ENCODE measurements around the gene BCL2L14. TPM values are rescaled to one million over a fixed set of nuclear protein-coding genes. Genes with fewer than 3 reads are reported as not detected.

The BCL2L14 gene
- total RNA-seq, 5 donors from 2014 or later (not counting 1 experiment from before 2014, with no cell fraction given) = 0.47 to 1.1 (median 0.77) TPM; not detected in 1

GRCh38 chr12:12069821-12070548, 754 bp upstream of the BCL2L14 start:
- POLR2A ChIA-PET = no interaction called here
- H3K27ac Mint-ChIP-seq = no peak overlapping the region
- ATAC-seq (replicated peaks in 1 of 4) (no peak), DNase-seq (no peak)
- 97% methylated on average over 10 of the region's 14 CpGs for WGBS (ENCODE audit: insufficient coverage)
- peak overlapping the region in 1 of 3 donors; percentile 72 for H3K4me3 Mint-ChIP-seq
- H3K27me3 Mint-ChIP-seq = peaks cover 0 to 2% of the 10 kb centered on the region in 2 donors
- H3K36me3 Mint-ChIP-seq = no peaks in the 10 kb centered on the region
- H3K4me3 ChIP-seq (ENCODE audit: control insufficient read depth in 1 of 2, extremely low read depth in 1 of 2, low read length in 1 of 2) = no peak overlapping the region
- no peaks in the 10 kb centered on the region for H3K9me3 Mint-ChIP-seq
- H3K27ac ChIP-seq (ENCODE audit: low read length) = no peak overlapping the region
- H3K4me1 ChIP-seq (ENCODE audit: control insufficient read depth in 1 of 2, extremely low read depth in 1 of 2, insufficient read depth in 2 of 2, low read length in 2 of 2) = peaks cover 0 to 18% of the 10 kb centered on the region in 2 experiments
- H3K9me3 ChIP-seq = no peaks in the 10 kb centered on the region
- no peaks in the 10 kb centered on the region for H3K36me3 ChIP-seq (ENCODE audit: control insufficient read depth in 2 of 2, extremely low read depth in 1 of 2, insufficient read depth in 1 of 2, low read length in 1 of 2)
- CTCF ChIA-PET = interaction anchor here in 1 of 2 donors (0.7 kb wide), 1 partner anchor 111 kb away, joined by 3 read pairs; no protein-coding TSS in a partner anchor
- H3K4me1 Mint-ChIP-seq = peaks cover 23 to 28% (median 24%) of the 10 kb centered on the region in 3 donors
- H3K27me3 ChIP-seq (replicated peaks in 1 of 2; ENCODE audit: control insufficient read depth in 2 of 2, extremely low read depth in 1 of 2, insufficient read depth in 2 of 2, low read length in 1 of 2) = peaks cover 0 to 4% of the 10 kb centered on the region in 2 experiments

- Mint-ChIP-seq H3K4me1 (peaks cover 23 to 28% (median 24%) of the 10 kb centered on the region in 3 donors), H3K36me3 (no peaks in the 10 kb centered on the region), H3K27ac (peak overlapping the region in 1 of 2 donors; percentile 85), H3K27me3 (peaks cover 2 to 7% of the 10 kb centered on the region in 2 donors), H3K4me3 (peak overlapping the region; percentile 69 to 78 (median 72)), H3K9me3 (no peaks in the 10 kb centered on the region)
- CTCF ChIA-PET = interaction anchor here in 1 of 2 donors (1.1 kb wide), 1 partner anchor 255 kb away, joined by 3 read pairs; no protein-coding TSS in a partner anchor
- H3K4me3 ChIP-seq (ENCODE audit: control insufficient read depth in 1 of 2, extremely low read depth in 1 of 2, low read length in 1 of 2) = peak overlapping the region in 1 of 2 donors; percentile 16
- H3K36me3 ChIP-seq (ENCODE audit: control insufficient read depth in 2 of 2, extremely low read depth in 1 of 2, insufficient read depth in 1 of 2, low read length in 1 of 2) = no peaks in the 10 kb centered on the region
- H3K27me3 ChIP-seq (replicated peaks in 1 of 2; ENCODE audit: control insufficient read depth in 2 of 2, extremely low read depth in 1 of 2, insufficient read depth in 2 of 2, low read length in 1 of 2) = peaks cover 0 to 9% of the 10 kb centered on the region in 2 experiments
- DNase-seq (peak in 31 of 35 experiments; percentile 1 to 55 (median 23)), ATAC-seq (replicated peaks in 1 of 4) (peak; percentile 74 to 85 (median 82))
- POLR2A ChIA-PET = interaction anchor here (0.5 to 0.7 kb wide), 2 partner anchors 89 to 651 kb away, joined by 3 to 4 read pairs; no protein-coding TSS in a partner anchor
- no peaks in the 10 kb centered on the region for H3K9me3 ChIP-seq
- H3K27ac ChIP-seq (ENCODE audit: low read length) = no peak overlapping the region
- 58% methylated on average over 18 of the region's 21 CpGs for WGBS (ENCODE audit: insufficient coverage)
- H3K4me1 ChIP-seq (ENCODE audit: control insufficient read depth in 1 of 2, extremely low read depth in 1 of 2, insufficient read depth in 2 of 2, low read length in 2 of 2) = peaks cover 0 to 18% of the 10 kb centered on the region in 2 experiments
Observed at GRCh38 chr12:12072064-12072760, 1.5 kb downstream of the BCL2L14 start.

- POLR2A ChIA-PET = no interaction called here
- Mint-ChIP-seq H3K27ac (no peak overlapping the region), H3K4me3 (no peak overlapping the region), H3K4me1 (no peaks in the 10 kb centered on the region), H3K36me3 (no peaks in the 10 kb centered on the region), H3K27me3 (peaks cover 0 to 7% of the 10 kb centered on the region in 2 donors), H3K9me3 (no peaks in the 10 kb centered on the region)
- CTCF ChIA-PET = no interaction called here
- Histone ChIP-seq H3K27me3 (replicated peaks in 1 of 2; ENCODE audit: control insufficient read depth in 2 of 2, extremely low read depth in 1 of 2, insufficient read depth in 2 of 2, low read length in 1 of 2) (peaks cover 0 to 6% of the 10 kb centered on the region in 2 experiments), H3K9me3 (no peaks in the 10 kb centered on the region), H3K4me3 (ENCODE audit: control insufficient read depth in 1 of 2, extremely low read depth in 1 of 2, low read length in 1 of 2) (no peak overlapping the region), H3K36me3 (ENCODE audit: control insufficient read depth in 2 of 2, extremely low read depth in 1 of 2, insufficient read depth in 1 of 2, low read length in 1 of 2) (no peaks in the 10 kb centered on the region), H3K27ac (ENCODE audit: low read length) (no peak overlapping the region), H3K4me1 (ENCODE audit: control insufficient read depth in 1 of 2, extremely low read depth in 1 of 2, insufficient read depth in 2 of 2, low read length in 2 of 2) (no peaks in the 10 kb centered on the region)
- DNase-seq (no peak), ATAC-seq (replicated peaks in 1 of 4) (no peak)
- WGBS (ENCODE audit: insufficient coverage) = 82% methylated on average over 5 of the region's 5 CpGs
Observed at GRCh38 chr12:12079291-12079690, 8.6 kb downstream of the BCL2L14 start.

- POLR2A ChIA-PET = interaction anchor here in 1 of 2 donors (0.6 kb wide), 1 partner anchor 615 kb away, joined by 4 read pairs; no protein-coding TSS in a partner anchor
- Mint-ChIP-seq H3K4me3 (no peak overlapping the region), H3K4me1 (no peaks in the 10 kb centered on the region), H3K27ac (no peak overlapping the region), H3K27me3 (no peaks in the 10 kb centered on the region), H3K9me3 (no peaks in the 10 kb centered on the region), H3K36me3 (no peaks in the 10 kb centered on the region)
- DNase-seq = peak in 1 of 35 experiments; percentile 25
- Histone ChIP-seq H3K27me3 (replicated peaks in 1 of 2; ENCODE audit: control insufficient read depth in 2 of 2, extremely low read depth in 1 of 2, insufficient read depth in 2 of 2, low read length in 1 of 2) (peaks cover 0 to 4% of the 10 kb centered on the region in 2 experiments), H3K9me3 (no peaks in the 10 kb centered on the region), H3K4me1 (ENCODE audit: control insufficient read depth in 1 of 2, extremely low read depth in 1 of 2, insufficient read depth in 2 of 2, low read length in 2 of 2) (no peaks in the 10 kb centered on the region), H3K36me3 (ENCODE audit: control insufficient read depth in 2 of 2, extremely low read depth in 1 of 2, insufficient read depth in 1 of 2, low read length in 1 of 2) (no peaks in the 10 kb centered on the region), H3K27ac (ENCODE audit: low read length) (no peak overlapping the region), H3K4me3 (ENCODE audit: control insufficient read depth in 1 of 2, extremely low read depth in 1 of 2, low read length in 1 of 2) (no peak overlapping the region)
- CTCF ChIA-PET = interaction anchor here in 1 of 2 donors (0.5 to 1.1 kb wide), 3 partner anchors 46 to 175 kb away, joined by 3 to 4 read pairs (median 3); no protein-coding TSS in a partner anchor
- ATAC-seq (replicated peaks in 1 of 4) = peak in 1 of 4 experiments; percentile 44
- WGBS (ENCODE audit: insufficient coverage) = 100% methylated on average over 1 of the region's 3 CpGs
Observed at GRCh38 chr12:12081836-12082497, 11.2 kb downstream of the BCL2L14 start.

- DNase-seq (no peak), ATAC-seq (replicated peaks in 1 of 4) (no peak)
- Histone ChIP-seq H3K4me3 (ENCODE audit: control insufficient read depth in 1 of 2, extremely low read depth in 1 of 2, low read length in 1 of 2) (no peak overlapping the region), H3K36me3 (ENCODE audit: control insufficient read depth in 2 of 2, extremely low read depth in 1 of 2, insufficient read depth in 1 of 2, low read length in 1 of 2) (no peaks in the 10 kb centered on the region), H3K27ac (ENCODE audit: low read length) (no peak overlapping the region), H3K4me1 (ENCODE audit: control insufficient read depth in 1 of 2, extremely low read depth in 1 of 2, insufficient read depth in 2 of 2, low read length in 2 of 2) (no peaks in the 10 kb centered on the region), H3K9me3 (no peaks in the 10 kb centered on the region), H3K27me3 (replicated peaks in 1 of 2; ENCODE audit: control insufficient read depth in 2 of 2, extremely low read depth in 1 of 2, insufficient read depth in 2 of 2, low read length in 1 of 2) (peaks cover 0 to 2% of the 10 kb centered on the region in 2 experiments)
- no peaks in the 10 kb centered on the region for H3K36me3 Mint-ChIP-seq
- no peaks in the 10 kb centered on the region for H3K9me3 Mint-ChIP-seq
- H3K4me3 Mint-ChIP-seq = no peak overlapping the region
- ChIA-PET CTCF (no interaction called here), POLR2A (no interaction called here)
- H3K4me1 Mint-ChIP-seq = no peaks in the 10 kb centered on the region
- H3K27me3 Mint-ChIP-seq = no peaks in the 10 kb centered on the region
- WGBS (ENCODE audit: insufficient coverage) = 83% methylated on average over 6 of the region's 8 CpGs
- no peak overlapping the region for H3K27ac Mint-ChIP-seq
Observed at GRCh38 chr12:12083688-12084087, 12.9 kb downstream of the BCL2L14 start.

- Histone ChIP-seq H3K4me1 (ENCODE audit: control insufficient read depth in 1 of 2, extremely low read depth in 1 of 2, insufficient read depth in 2 of 2, low read length in 2 of 2) (no peaks in the 10 kb centered on the region), H3K4me3 (ENCODE audit: control insufficient read depth in 1 of 2, extremely low read depth in 1 of 2, low read length in 1 of 2) (no peak overlapping the region), H3K27me3 (replicated peaks in 1 of 2; ENCODE audit: control insufficient read depth in 2 of 2, extremely low read depth in 1 of 2, insufficient read depth in 2 of 2, low read length in 1 of 2) (peaks cover 0 to 2% of the 10 kb centered on the region in 2 experiments), H3K36me3 (ENCODE audit: control insufficient read depth in 2 of 2, extremely low read depth in 1 of 2, insufficient read depth in 1 of 2, low read length in 1 of 2) (no peaks in the 10 kb centered on the region), H3K27ac (ENCODE audit: low read length) (no peak overlapping the region), H3K9me3 (no peaks in the 10 kb centered on the region)
- Mint-ChIP-seq H3K36me3 (no peaks in the 10 kb centered on the region), H3K27me3 (no peaks in the 10 kb centered on the region), H3K9me3 (no peaks in the 10 kb centered on the region), H3K4me3 (no peak overlapping the region), H3K4me1 (no peaks in the 10 kb centered on the region), H3K27ac (no peak overlapping the region)
- POLR2A ChIA-PET = no interaction called here
- DNase-seq = no peak
- no peak for ATAC-seq (replicated peaks in 1 of 4)
- WGBS (ENCODE audit: insufficient coverage) = 87% methylated on average over 3 of the region's 5 CpGs
- CTCF ChIA-PET = no interaction called here
Observed at GRCh38 chr12:12086362-12086761, 15.6 kb downstream of the BCL2L14 start.
